DMS114 treated with DMSO at 0.1 percent for 48 hours (cell line): Measurements from ENCODE around the gene PRIM2.
"Not testable (repeated sequence)": the region's sequence is repeated elsewhere in the genome, so short reads cannot be mapped to it uniquely, and the experiment has no call there.

Source experiments
- DNase-seq: peaks from one replicate; lab custom pipeline; 2025; ENCODE audit not compliant: unreplicated experiment; lab: John Stamatoyannopoulos, UW

The PRIM2 gene

GRCh38 chr6:57359766-57360165 lies 42.3 kb downstream of the PRIM2 start:
- not testable (repeated sequence) for DNase-seq

DNA sequence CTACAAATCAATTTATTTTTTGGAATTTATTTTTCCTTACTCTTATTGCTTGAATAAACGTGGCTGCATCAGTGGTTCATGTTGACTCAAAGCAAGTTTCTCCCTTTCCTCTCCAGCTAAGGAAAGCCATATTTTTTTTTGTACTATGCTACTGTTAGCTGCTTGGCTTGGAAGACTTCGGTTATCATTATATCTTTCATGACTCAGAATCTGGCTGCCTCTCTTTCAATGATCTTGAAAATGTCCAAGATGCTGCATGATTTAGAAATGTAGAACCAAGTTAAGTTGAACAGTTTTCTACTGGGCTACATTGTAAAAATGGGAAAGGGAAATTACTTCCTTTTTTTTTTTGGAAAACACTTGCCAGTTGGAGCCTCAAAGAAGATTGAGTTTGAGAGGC lies 44.9 kb downstream of the PRIM2 start:
- not testable (repeated sequence) for DNase-seq

DNA sequence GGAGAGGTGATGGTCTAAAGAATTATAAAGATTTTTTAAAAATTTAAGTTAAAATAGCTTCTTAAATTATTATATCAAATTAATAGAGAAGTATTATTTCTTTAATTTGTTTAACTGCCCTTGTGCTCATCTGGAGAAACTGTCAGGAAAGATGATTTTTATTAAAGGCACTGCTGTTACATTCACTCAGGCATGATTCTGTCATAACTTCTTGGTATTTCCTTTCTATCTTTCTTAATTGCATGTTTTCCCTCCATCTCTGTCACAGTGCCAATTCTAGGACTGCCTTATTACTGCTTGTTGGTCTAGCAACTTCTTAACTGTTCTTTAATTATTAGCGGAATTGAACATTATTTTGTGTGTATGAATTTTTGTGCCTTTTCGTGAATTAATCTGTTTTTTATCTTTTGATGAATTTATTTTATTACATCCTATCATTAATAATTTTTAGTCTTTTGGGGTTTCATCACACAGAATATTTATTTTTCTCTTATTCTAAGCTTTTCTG lies 47.7 kb downstream of the PRIM2 start:
- not testable (repeated sequence) for DNase-seq

GRCh38 chr6:57368965-57369731 lies 51.7 kb downstream of the PRIM2 start:
- not testable (repeated sequence) for DNase-seq

- not testable (repeated sequence) for DNase-seq
Observed at GRCh38 chr6:57371779-57372178, 54.3 kb downstream of the PRIM2 start.

- not testable (repeated sequence) for DNase-seq
Observed at GRCh38 chr6:57374764-57375163, 57.3 kb downstream of the PRIM2 start.

- DNase-seq, result not testable (repeated sequence)
Observed at GRCh38 chr6:57376083-57376482, 58.7 kb downstream of the PRIM2 start.

GRCh38 chr6:57389038-57389592 lies 71.7 kb downstream of the PRIM2 start:
- not testable (repeated sequence) for DNase-seq

DNA sequence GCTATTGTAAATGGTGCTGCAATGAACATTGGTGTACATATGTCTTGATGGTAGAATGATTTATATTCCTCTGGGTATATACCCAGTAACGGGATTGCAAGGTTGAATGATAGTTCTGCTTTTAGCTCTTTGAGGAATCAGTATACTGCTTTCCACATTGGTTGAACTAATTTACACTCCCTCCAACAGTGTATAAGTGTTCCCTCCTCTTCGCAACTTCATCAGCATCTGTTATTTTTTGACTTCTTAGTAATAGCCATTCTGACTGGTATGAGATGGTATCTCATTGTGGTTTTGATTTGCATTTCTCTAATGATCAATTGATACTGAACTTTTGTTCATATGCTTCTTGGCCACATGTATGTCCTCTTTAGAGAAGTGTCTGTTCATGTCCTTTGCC lies 73.4 kb downstream of the PRIM2 start:
- DNase-seq, result not testable (repeated sequence)

GRCh38 chr6:57392047-57392446 lies 74.6 kb downstream of the PRIM2 start:
- not testable (repeated sequence) for DNase-seq

DNA sequence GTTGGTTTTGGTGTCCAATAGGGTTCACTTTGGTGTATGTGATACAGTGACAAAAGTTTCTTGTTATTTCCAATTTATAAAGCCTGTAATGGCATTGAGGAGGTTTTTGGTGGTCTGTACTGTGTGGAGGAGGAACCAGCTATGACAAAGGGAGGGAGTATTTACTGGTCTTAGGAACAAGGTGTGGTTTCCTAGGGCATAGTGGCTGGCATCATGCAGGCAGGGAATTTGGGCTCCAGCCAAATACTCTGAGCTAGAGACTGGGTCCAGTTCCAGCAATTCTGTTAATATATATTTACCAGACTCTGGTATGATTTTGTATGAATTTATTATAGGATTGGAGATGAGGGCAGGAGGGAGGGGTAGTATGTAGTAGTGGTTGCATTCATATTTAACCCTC lies 101.9 kb downstream of the PRIM2 start:
- not testable (repeated sequence) for DNase-seq

GRCh38 chr6:57421503-57421902 lies 104.1 kb downstream of the PRIM2 start:
- no peak for DNase-seq

DNA sequence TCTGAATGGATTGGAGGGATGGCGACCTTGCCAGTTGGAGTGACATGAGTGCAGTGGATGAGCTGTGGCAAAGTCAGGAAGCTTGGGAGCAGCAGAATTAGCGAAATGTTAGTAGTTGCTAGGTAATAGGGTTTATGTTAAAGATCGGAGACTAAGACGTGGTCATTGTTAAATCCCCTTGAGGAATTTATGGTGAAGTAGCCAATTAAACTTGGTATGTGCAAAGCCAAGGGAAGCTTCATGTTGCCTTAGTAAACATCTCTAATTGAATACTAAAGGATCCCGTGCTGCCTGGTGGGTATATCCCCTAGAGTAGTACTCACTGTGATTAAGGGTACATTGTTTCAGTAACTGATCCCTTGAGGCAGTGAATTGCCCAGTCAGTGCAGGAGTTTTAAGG lies 106.0 kb downstream of the PRIM2 start:
- DNase-seq, result peak; percentile 24

GRCh38 chr6:57431742-57432141 lies 114.3 kb downstream of the PRIM2 start:
- DNase-seq, result not testable (repeated sequence)

- no peak for DNase-seq
Observed at GRCh38 chr6:57432157-57432556, 114.7 kb downstream of the PRIM2 start.

GRCh38 chr6:57432919-57433684 lies 115.7 kb downstream of the PRIM2 start:
- no peak for DNase-seq

DNA sequence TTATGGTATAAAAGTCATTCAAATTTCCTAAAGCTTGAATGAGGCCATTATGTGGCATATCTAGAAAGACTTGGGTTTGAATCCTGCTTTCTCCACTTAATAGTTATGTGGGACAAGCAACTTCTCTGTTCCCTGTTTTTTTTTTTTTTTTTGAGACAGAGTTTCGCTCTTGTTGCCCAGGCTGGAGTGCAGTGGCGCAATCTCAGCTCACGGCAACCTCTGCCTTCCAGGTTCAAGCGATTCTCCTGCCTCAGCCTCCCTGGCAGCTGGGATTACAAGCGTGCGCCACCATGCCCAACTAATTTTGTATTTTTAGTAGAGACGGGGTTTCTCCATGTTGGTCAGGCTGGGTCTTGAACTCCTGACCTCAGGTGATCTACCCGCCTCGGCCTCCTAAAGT lies 116.4 kb downstream of the PRIM2 start:
- DNase-seq, result not testable (repeated sequence)

DNA sequence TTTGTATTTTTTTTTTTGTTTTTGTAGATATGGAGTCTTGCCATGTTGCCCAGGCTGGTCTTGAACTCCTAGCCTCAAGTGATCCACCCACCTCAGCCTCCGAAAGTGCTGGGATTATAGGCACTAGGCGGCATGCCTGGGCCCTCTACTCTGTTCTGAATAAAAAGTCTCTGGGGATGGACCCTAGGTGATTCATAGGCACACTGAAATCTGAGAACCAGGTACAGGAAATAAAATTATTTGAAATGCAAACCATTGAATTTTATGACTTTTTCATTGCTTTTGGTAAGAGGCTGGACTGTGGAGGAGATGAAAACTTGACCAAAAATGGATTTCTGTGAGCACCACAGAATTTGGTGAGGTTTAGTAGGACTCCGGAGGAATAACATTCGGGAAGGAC lies 117.5 kb downstream of the PRIM2 start:
- no peak for DNase-seq

DNA sequence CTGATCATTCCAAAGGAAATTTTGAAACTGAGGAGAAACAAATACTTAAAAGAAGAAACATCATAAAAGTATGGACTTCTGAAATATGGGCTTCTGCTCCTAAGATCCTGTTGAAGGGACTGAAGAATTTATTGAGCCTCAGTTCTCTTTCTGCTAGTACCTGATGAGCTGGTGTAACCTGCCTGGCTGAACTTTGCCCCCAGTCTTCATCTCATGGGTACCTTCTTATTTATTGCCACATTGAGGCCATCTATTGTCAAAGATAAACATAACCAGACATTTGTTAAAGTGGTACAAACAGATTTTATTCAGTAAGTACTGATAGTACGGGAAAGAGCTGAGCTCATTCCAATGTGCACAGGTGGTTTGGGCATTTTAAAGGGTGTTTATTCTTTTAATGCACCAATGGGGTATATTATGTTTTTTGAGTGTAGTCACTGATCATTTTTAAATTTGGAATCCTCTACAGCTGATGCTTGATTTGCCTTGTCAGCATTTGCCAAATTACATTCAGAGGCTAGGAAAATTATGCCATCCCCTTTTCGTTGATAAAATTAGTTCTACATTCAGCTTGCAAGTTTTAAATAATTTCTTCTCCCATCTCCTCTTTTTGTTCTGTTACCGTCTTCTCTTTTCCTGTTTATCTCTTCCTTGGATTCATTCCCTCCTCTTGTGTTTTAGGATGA lies 118.2 kb downstream of the PRIM2 start:
- DNase-seq, result no peak

GRCh38 chr6:57440735-57441134 lies 123.3 kb downstream of the PRIM2 start:
- DNase-seq, result not testable (repeated sequence)

GRCh38 chr6:57442133-57442532 lies 124.7 kb downstream of the PRIM2 start:
- not testable (repeated sequence) for DNase-seq
